22Rv1 (cell line): ENCODE results near the gene RPL7L1.

Experiments used
- ZFX ChIP-seq: fragments of 450-650 bp; IDR thresholded peaks from 2 replicates; pipeline ENCODE4 v1.6.1; 2017; ENCODE audit warnings: antibody characterized with exemption, borderline replicate concordance
- TF ChIP-seq, protein P1 (sequence below): fragments of 450-650 bp; IDR thresholded peaks from 2 replicates; pipeline ENCODE4 v1.5.1; 2017; ENCODE audit warnings: mild to moderate bottlenecking

DNA sequence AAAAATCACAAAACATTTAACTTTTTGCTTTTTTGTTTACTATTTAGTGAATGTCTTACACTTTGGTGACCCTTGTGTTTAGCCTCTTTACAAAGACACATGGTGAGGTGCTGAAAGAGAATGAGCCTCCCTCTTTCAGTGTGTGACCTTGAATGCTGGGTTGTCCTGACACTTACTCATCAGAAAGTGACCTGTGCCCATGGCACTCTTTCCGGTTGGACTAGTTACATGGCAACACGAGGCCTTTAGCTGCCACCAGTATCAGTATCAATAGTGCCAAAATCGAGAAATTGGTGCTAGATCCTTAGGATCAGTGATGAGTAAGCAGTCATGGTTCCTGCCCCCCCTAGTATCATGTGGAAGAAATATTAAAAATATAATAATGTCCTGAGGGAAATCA is 1.7 kb upstream of the RPL7L1 start:
- TF ChIP-seq, protein P1, sequence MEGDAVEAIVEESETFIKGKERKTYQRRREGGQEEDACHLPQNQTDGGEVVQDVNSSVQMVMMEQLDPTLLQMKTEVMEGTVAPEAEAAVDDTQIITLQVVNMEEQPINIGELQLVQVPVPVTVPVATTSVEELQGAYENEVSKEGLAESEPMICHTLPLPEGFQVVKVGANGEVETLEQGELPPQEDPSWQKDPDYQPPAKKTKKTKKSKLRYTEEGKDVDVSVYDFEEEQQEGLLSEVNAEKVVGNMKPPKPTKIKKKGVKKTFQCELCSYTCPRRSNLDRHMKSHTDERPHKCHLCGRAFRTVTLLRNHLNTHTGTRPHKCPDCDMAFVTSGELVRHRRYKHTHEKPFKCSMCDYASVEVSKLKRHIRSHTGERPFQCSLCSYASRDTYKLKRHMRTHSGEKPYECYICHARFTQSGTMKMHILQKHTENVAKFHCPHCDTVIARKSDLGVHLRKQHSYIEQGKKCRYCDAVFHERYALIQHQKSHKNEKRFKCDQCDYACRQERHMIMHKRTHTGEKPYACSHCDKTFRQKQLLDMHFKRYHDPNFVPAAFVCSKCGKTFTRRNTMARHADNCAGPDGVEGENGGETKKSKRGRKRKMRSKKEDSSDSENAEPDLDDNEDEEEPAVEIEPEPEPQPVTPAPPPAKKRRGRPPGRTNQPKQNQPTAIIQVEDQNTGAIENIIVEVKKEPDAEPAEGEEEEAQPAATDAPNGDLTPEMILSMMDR, result no peak
- no peak for TF ChIP-seq ZFX
